Naive B cell (primary cell): Measurements from ENCODE around the gene PRKCSH. TPM values are rescaled to one million over a fixed set of nuclear protein-coding genes. Genes with fewer than 3 reads are reported as not detected.
"Not testable (repeated sequence)": the region's sequence is repeated elsewhere in the genome, so short reads cannot be mapped to it uniquely, and the experiment has no call there.

ENCODE experiments used
- ATAC-seq, 2 donors: fragments of 150-1000 bp; cut with Tn5 transposase; 2 replicates each; pipeline ENCODE4 v1.10.0; 2021; ENCODE audit warnings: low read depth in 2 of 2, mild to moderate bottlenecking in 2 of 2, moderate library complexity in 2 of 2
- DNase-seq: peaks from one replicate; pipeline ENCODE4 v3.0.0; 2022
- H3K27ac Mint-ChIP-seq, 6 donors: one replicate each; pipeline ENCODE4 v1.8.0; 2020 to 2022; ENCODE audit warnings: mild to moderate bottlenecking in 6 of 6, mixed read lengths in 6 of 6, moderate library complexity in 5 of 6, inconsistent platforms in 2 of 6
- H3K27me3 Mint-ChIP-seq, 3 donors: one replicate each; pipeline ENCODE4 v1.8.0; 2021 to 2022; ENCODE audit warnings: mixed read lengths in 3 of 3, mild to moderate bottlenecking in 1 of 3
- H3K36me3 Mint-ChIP-seq, 2 donors: one replicate each; pipeline ENCODE4 v1.8.0; 2020 to 2022; ENCODE audit warnings: mixed read lengths in 2 of 2, inconsistent platforms in 1 of 2, mild to moderate bottlenecking in 1 of 2
- H3K4me1 Mint-ChIP-seq, 3 donors: one replicate each; pipeline ENCODE4 v1.8.0; 2020 to 2022; ENCODE audit warnings: mixed read lengths in 3 of 3, inconsistent platforms in 1 of 3, mild to moderate bottlenecking in 1 of 3, moderate library complexity in 1 of 3
- H3K4me3 Mint-ChIP-seq, 8 donors: one replicate each; pipeline ENCODE4 v1.8.0; 2020 to 2022; ENCODE audit warnings: mild to moderate bottlenecking in 8 of 8, mixed read lengths in 8 of 8, moderate library complexity in 8 of 8, inconsistent platforms in 2 of 8
- H3K9me3 Mint-ChIP-seq, 7 donors: one replicate each; pipeline ENCODE4 v1.8.0; 2020 to 2022; ENCODE audit warnings: mixed read lengths in 7 of 7, mild to moderate bottlenecking in 5 of 7, inconsistent platforms in 2 of 7, moderate library complexity in 1 of 7
- polyA plus RNA-seq, 6 donors: library from polyadenylated mRNA; unstranded; fragments of 300-500 nt; fragmentation: Illumina TruSeq; gene quantifications; one replicate each; pipeline ENCODE4 v1.2.3, GENCODE V29; 2021; ENCODE audit warnings: low read depth in 6 of 6

Gene PRKCSH
- polyA plus RNA-seq, 6 donors from 2014 or later, result 32.2 to 79.6 (median 46.9) TPM

DNA sequence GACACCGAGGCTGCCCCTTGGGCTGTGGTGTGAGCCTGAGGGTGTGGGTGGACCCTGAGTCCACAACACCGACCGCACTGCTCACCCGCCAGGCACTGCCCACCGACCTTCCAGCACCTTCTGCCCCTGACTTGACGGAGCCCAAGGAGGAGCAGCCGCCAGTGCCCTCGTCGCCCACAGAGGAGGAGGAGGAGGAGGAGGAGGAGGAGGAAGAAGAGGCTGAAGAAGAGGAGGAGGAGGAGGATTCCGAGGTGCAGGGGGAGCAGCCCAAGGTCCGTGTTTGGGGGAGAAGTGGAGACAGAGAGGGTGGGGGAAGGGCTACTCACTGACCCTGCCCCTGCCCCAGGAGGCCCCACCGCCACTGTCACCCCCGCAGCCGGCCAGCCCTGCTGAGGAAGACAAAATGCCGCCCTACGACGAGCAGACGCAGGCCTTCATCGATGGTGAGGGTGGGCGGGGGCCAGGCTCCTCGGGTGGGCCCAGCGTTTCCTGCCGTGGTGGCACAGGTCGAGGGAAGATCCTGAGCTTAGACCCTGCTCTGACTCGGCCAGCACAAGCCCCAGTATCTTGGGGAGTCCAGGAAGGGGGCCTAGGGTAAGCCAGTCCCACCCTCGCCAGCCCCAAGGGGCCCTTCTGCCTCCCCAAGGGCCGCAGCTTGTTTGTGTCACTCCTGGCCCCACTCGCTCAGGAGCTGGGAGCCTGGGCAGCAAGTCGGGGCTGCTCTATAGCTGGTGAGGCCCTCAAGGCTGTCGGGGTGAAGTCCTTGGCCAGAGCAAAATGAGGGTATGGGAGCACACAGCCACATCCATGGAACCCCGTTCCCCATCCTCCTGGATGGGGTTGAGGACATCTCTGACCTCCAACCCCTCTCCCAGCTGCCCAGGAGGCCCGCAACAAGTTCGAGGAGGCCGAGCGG is 12.2 kb downstream of the PRKCSH start:
- Mint-ChIP-seq H3K27ac (no peak overlapping the region), H3K36me3 (peaks cover 5 to 16% of the 10 kb centered on the region in 2 donors), H3K9me3 (no peaks in the 10 kb centered on the region), H3K4me3 (no peak overlapping the region), H3K4me1 (peaks cover 5 to 16% (median 5%) of the 10 kb centered on the region in 3 donors), H3K27me3 (peaks cover 0 to 4% (median 0%) of the 10 kb centered on the region in 3 donors)
- ATAC-seq, result no peak
- no peak for DNase-seq

DNA sequence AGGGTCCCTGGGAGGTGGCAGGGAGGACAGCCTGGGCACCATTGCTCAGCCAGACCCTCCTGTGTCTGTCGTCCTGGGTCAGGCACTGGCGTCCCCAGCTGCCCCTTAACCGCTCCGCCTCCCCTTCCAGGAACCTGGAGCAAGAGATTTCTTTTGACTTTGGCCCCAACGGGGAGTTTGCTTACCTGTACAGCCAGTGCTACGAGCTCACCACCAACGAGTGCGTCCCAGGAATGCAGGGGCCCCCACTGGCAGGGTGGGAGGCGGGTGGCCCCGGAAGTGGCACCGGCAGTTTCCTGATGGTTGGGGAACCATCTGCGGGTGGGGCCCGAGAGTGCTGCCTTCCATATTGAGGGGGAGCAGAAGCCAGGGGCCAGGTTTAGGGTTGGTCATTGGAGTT is 13.0 kb downstream of the PRKCSH start:
- peaks cover 0 to 5% (median 0%) of the 10 kb centered on the region in 3 donors for H3K27me3 Mint-ChIP-seq
- H3K27ac Mint-ChIP-seq, result no peak overlapping the region
- ATAC-seq, result no peak
- peaks cover 5 to 16% of the 10 kb centered on the region in 2 donors for H3K36me3 Mint-ChIP-seq
- H3K9me3 Mint-ChIP-seq, result no peaks in the 10 kb centered on the region
- peaks cover 5 to 16% (median 7%) of the 10 kb centered on the region in 3 donors for H3K4me1 Mint-ChIP-seq
- no peak overlapping the region for H3K4me3 Mint-ChIP-seq
- DNase-seq, result no peak

DNA sequence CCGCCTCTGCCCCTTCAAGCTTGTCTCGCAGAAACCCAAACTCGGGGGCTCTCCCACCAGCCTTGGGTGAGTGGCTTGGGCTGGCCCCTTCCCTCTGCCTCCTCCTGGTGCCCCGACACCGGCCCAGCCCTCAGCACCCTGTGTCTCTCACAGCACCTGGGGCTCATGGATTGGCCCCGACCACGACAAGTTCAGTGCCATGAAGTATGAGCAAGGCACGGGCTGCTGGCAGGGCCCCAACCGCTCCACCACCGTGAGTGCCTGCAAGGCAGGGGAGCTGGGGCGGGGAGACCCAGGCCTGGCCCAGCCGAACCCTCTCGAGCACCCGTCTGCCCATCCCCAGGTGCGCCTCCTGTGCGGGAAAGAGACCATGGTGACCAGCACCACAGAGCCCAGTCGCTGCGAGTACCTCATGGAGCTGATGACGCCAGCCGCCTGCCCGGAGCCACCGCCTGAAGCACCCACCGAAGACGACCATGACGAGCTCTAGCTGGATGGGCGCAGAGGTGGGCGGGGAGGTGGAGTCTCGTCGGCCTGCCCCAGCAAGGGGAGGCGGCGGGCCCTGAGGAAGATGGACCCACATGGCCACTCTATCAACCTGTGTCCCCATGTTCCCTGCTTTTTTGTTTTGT is 13.6 kb downstream of the PRKCSH start:
- peak overlapping the region in 1 of 6 donors; percentile 82 for H3K27ac Mint-ChIP-seq
- no peak for ATAC-seq
- H3K9me3 Mint-ChIP-seq, result no peaks in the 10 kb centered on the region
- H3K4me3 Mint-ChIP-seq, result peak overlapping the region in 1 of 8 donors; percentile 56
- H3K4me1 Mint-ChIP-seq, result peaks cover 5 to 16% (median 8%) of the 10 kb centered on the region in 3 donors
- DNase-seq, result no peak
- peaks cover 3 to 16% of the 10 kb centered on the region in 2 donors for H3K36me3 Mint-ChIP-seq
- H3K27me3 Mint-ChIP-seq, result peaks cover 0 to 5% (median 0%) of the 10 kb centered on the region in 3 donors

GRCh38 chr19:11450570-11451326 is 15.3 kb downstream of the PRKCSH start:
- Mint-ChIP-seq H3K4me1 (peaks cover 5 to 11% (median 8%) of the 10 kb centered on the region in 3 donors), H3K36me3 (peaks cover 0 to 8% of the 10 kb centered on the region in 2 donors)

DNA sequence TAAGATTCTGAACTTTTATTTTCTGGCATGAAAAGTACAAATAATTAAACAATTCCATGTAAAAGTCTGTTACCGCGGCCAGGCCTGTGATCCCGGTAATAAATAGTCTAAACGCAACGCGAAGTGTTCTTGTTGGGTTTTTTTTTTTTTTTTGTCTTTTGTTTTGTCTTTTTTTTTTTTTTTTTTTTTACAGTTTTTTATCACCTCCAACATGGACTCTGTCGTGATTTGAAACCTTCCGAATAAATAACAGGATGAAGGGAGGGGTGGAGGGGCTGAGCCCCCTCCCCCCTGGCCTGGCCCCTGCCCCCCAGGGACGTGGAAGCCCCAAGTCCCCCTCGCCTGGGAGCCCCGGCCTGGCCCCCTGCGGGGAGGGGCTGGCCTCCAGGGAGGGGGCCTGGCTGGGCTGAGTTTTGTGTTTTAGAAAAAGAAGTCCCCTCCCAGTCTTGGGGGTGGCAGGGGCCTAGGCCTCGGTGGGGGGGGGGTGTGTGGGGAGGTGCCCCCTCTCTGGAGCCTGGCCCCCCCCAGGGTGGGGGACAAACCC is 16.0 kb downstream of the PRKCSH start:
- DNase-seq (no peak), ATAC-seq (no peak)
- Mint-ChIP-seq H3K36me3 (peaks cover 0 to 6% of the 10 kb centered on the region in 2 donors), H3K27ac (peak overlapping the region in 1 of 6 donors; percentile 18), H3K4me3 (no peak overlapping the region), H3K27me3 (peaks cover 0 to 5% (median 0%) of the 10 kb centered on the region in 3 donors), H3K9me3 (no peaks in the 10 kb centered on the region), H3K4me1 (peaks cover 5 to 11% (median 8%) of the 10 kb centered on the region in 3 donors)

More at GRCh38 chr19:11450570-11451326, 15.3 kb downstream of the PRKCSH start:
- ATAC-seq (no peak), DNase-seq (no peak)
- Mint-ChIP-seq H3K4me3 (no peak overlapping the region), H3K27ac (peak overlapping the region in 1 of 6 donors; percentile 18), H3K27me3 (peaks cover 0 to 5% (median 0%) of the 10 kb centered on the region in 3 donors), H3K9me3 (no peaks in the 10 kb centered on the region)

GRCh38 chr19:11451871-11452619 is 16.6 kb downstream of the PRKCSH start:
- ATAC-seq (no peak), DNase-seq (no peak)
- Mint-ChIP-seq H3K4me1 (peaks cover 0 to 7% (median 6%) of the 10 kb centered on the region in 3 donors), H3K27me3 (peaks cover 0 to 5% (median 0%) of the 10 kb centered on the region in 3 donors), H3K27ac (peak overlapping the region in 1 of 6 donors; percentile 79), H3K36me3 (no peaks in the 10 kb centered on the region), H3K4me3 (peak overlapping the region in 2 of 8 donors; percentile 3 to 68), H3K9me3 (no peaks in the 10 kb centered on the region)

GRCh38 chr19:11452620-11453310 is 17.3 kb downstream of the PRKCSH start:
- DNase-seq, result no peak
- Mint-ChIP-seq H3K9me3 (no peaks in the 10 kb centered on the region), H3K27me3 (peaks cover 0 to 7% (median 0%) of the 10 kb centered on the region in 3 donors), H3K4me1 (peaks cover 0 to 7% (median 6%) of the 10 kb centered on the region in 3 donors), H3K4me3 (peak overlapping the region in 2 of 8 donors; percentile 3 to 68), H3K36me3 (no peaks in the 10 kb centered on the region), H3K27ac (peak overlapping the region in 1 of 6 donors; percentile 79)
- ATAC-seq, result no peak

DNA sequence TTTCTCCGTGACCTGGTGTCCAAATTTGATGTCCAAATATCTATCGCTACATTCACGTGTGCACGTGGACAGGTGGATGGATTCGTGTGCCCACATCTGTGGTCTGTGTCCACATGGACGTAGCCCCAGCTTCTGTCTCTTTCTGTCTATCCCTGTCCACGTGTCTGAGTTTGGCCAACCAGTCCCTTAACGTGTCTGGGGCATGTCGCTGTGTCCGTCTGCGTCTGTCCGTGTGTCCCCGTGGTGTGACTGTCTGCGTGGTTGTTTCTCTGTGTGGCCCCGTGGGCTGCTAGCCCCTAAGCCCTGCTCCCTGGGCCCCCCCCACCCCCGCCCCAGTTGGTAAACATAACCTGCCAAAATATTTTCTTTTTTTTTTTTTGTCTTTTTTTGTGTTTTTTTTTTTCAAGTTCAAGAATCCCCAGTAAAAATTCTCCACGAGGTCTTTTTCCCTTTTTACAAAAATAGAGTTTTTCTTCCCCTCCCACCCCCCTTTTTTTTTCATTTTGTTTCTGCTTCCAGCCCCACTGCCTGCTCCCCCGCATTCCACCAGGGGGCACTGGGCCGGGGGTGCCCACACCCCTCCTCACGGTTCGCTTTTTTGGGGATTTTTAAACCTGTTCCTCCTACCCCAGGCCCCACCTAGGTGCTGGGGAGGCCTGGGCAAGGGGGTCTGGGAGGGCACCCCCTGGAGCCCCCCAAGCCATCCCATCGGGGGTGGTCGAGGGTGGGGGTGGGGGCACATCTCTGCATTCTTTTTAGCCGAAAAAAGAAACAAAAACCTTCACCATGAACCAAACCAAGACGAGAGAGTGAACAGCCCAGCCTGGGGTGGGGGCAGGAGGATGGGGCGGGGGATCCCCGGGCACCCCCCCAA is 18.3 kb downstream of the PRKCSH start:
- DNase-seq (peak; percentile 30), ATAC-seq (peak; percentile 72 to 75)
- peaks cover 0 to 7% (median 6%) of the 10 kb centered on the region in 3 donors for H3K4me1 Mint-ChIP-seq
- no peak overlapping the region for H3K27ac Mint-ChIP-seq
- H3K36me3 Mint-ChIP-seq, result no peaks in the 10 kb centered on the region
- H3K4me3 Mint-ChIP-seq, result no peak overlapping the region
- peaks cover 0 to 16% (median 8%) of the 10 kb centered on the region in 3 donors for H3K27me3 Mint-ChIP-seq
- no peaks in the 10 kb centered on the region for H3K9me3 Mint-ChIP-seq

GRCh38 chr19:11455233-11455554 is 19.8 kb downstream of the PRKCSH start:
- H3K27ac Mint-ChIP-seq, H3K4me1 Mint-ChIP-seq, H3K36me3 Mint-ChIP-seq, ATAC-seq, H3K9me3 Mint-ChIP-seq, DNase-seq: not testable (repeated sequence)
- peaks cover 4 to 23% (median 15%) of the 10 kb centered on the region in 3 donors for H3K27me3 Mint-ChIP-seq
- peak overlapping the region in 1 of 8 donors; percentile 70 for H3K4me3 Mint-ChIP-seq

- peaks cover 0 to 7% (median 6%) of the 10 kb centered on the region in 3 donors for H3K4me1 Mint-ChIP-seq
- H3K27me3 Mint-ChIP-seq, result peaks cover 5 to 30% (median 23%) of the 10 kb centered on the region in 3 donors
- H3K36me3 Mint-ChIP-seq, result no peaks in the 10 kb centered on the region
- H3K9me3 Mint-ChIP-seq, result peaks cover 0 to 1% (median 0%) of the 10 kb centered on the region in 7 donors
- H3K4me3 Mint-ChIP-seq, result peak overlapping the region in 1 of 8 donors; percentile 30
- H3K27ac Mint-ChIP-seq, result no peak overlapping the region
- DNase-seq (no peak), ATAC-seq (no peak)
These were observed 21.2 kb downstream of the PRKCSH start for GRCh38 chr19:11456659-11457058.

- DNase-seq, result no peak
These were observed 21.7 kb downstream of the PRKCSH start for GRCh38 chr19:11457115-11457514.

More at GRCh38 chr19:11457115-11457514, 21.7 kb downstream of the PRKCSH start:
- Mint-ChIP-seq H3K27ac (no peak overlapping the region), H3K27me3 (peaks cover 5 to 30% (median 23%) of the 10 kb centered on the region in 3 donors), H3K9me3 (peaks cover 0 to 1% (median 0%) of the 10 kb centered on the region in 7 donors), H3K36me3 (no peaks in the 10 kb centered on the region), H3K4me3 (no peak overlapping the region), H3K4me1 (peaks cover 0 to 6% (median 5%) of the 10 kb centered on the region in 3 donors)
- ATAC-seq, result no peak
